Smooth muscle cell (in vitro differentiated cells): Measurements from ENCODE around the gene ATP1A4. TPM values are rescaled to one million over a fixed set of nuclear protein-coding genes. Genes with fewer than 3 reads are reported as not detected.

ENCODE experiments used
- DNase-seq: peaks from one replicate; lab custom pipeline; 2025; ENCODE audit not compliant: unreplicated experiment; lab: John Stamatoyannopoulos, UW
- H2AFZ ChIP-seq: fragments of 200-600 bp; sonication (generic); 2 replicates; pipeline ENCODE4 v1.6.0; 2016; ENCODE audit warnings: antibody characterized with exemption, low read depth, mild to moderate bottlenecking
- H3F3A ChIP-seq: fragments of 200-600 bp; sonication (generic); 2 replicates; pipeline ENCODE4 v1.6.0; 2017; ENCODE audit warnings: antibody characterized with exemption, low read depth
- H3K27ac ChIP-seq: fragments of 200-600 bp; sonication (generic); 2 replicates; pipeline ENCODE4 v1.5.1; 2016; ENCODE audit warnings: low read depth, mild to moderate bottlenecking
- H3K27me3 ChIP-seq: fragments of 200-600 bp; sonication (generic); 2 replicates; pipeline ENCODE4 v1.6.1; 2016; ENCODE audit warnings: low read depth, mild to moderate bottlenecking
- H3K36me3 ChIP-seq: fragments of 200-600 bp; sonication (generic); 2 replicates; pipeline ENCODE4 v1.5.1; 2016; ENCODE audit warnings: low read depth
- H3K4me1 ChIP-seq: fragments of 200-600 bp; sonication (generic); 2 replicates; pipeline ENCODE4 v1.5.1; 2016; ENCODE audit warnings: low read depth
- H3K4me2 ChIP-seq: fragments of 200-600 bp; sonication (generic); 2 replicates; pipeline ENCODE4 v1.6.0; 2016; ENCODE audit warnings: mild to moderate bottlenecking
- H3K4me3 ChIP-seq: fragments of 200-600 bp; sonication (generic); 2 replicates; pipeline ENCODE4 v1.5.1; 2016; ENCODE audit warnings: mild to moderate bottlenecking
- H3K79me2 ChIP-seq: fragments of 200-600 bp; sonication (generic); 2 replicates; pipeline ENCODE4 v1.6.0; 2016; ENCODE audit warnings: low read depth, mild to moderate bottlenecking
- H3K9ac ChIP-seq: fragments of 200-600 bp; sonication (generic); 2 replicates; pipeline ENCODE4 v1.6.0; 2016; ENCODE audit warnings: low read depth
- H3K9me3 ChIP-seq: fragments of 200-600 bp; sonication (generic); replicated peaks from 2 replicates; pipeline ENCODE4 v1.5.1; 2016; ENCODE audit warnings: low read depth
- H4K20me1 ChIP-seq: fragments of 200-600 bp; sonication (generic); 2 replicates; pipeline ENCODE4 v1.6.0; 2016; ENCODE audit warnings: low read depth
- CTCF ChIP-seq: fragments of 200-600 bp; sonication (generic); IDR thresholded peaks from 2 replicates; pipeline ENCODE4 v1.5.1; 2017; ENCODE audit warnings: borderline replicate concordance, mild to moderate bottlenecking, antibody characterized with exemption; ENCODE audit not compliant: insufficient read depth, poor library complexity, severe bottlenecking
- WGBS: methylation state at CpG from one replicate; pipeline ENCODE4 v1.1.7; 2016; ENCODE audit warnings: low lambda C conversion rate; 5-methylcytosine and 5-hydroxymethylcytosine counted together
- polyA plus RNA-seq: library from polyadenylated mRNA; unstranded; fragments of >200 nt; fragmentation: Nextera tagmentation; extraction: Ambion mirVana; gene quantifications from 2 replicates; pipeline ENCODE4 v1.2.1, GENCODE V29; 2016
- total RNA-seq: library from RNA; depleted of rRNA; stranded (reverse); fragments of >200 nt; gene quantifications from 2 replicates; pipeline ENCODE4 v1.2.3, GENCODE V29; 2014

The ATP1A4 gene
- total and polyA plus RNA-seq, 2 experiments from 2014 or later: not detected

- peak overlapping the region; percentile 40 for H3K4me2 ChIP-seq
Observed at GRCh38 chr1:160193091-160193819, 41.9 kb downstream of the ATP1A4 start.

GRCh38 chr1:160193832-160194736 lies 42.7 kb downstream of the ATP1A4 start:
- Histone ChIP-seq H3K9me3 (no peaks in the 10 kb centered on the region), H3K4me2 (no peak overlapping the region), H3K27me3 (peaks cover 8% of the 10 kb centered on the region), H3F3A (no peaks in the 10 kb centered on the region), H2AFZ (no peak overlapping the region), H3K4me3 (no peak overlapping the region), H3K4me1 (peaks cover 10% of the 10 kb centered on the region), H3K9ac (no peak overlapping the region), H4K20me1 (no peaks in the 10 kb centered on the region), H3K36me3 (no peaks in the 10 kb centered on the region), H3K27ac (no peak overlapping the region), H3K79me2 (no peaks in the 10 kb centered on the region)
- no peak for DNase-seq
- TF ChIP-seq CTCF: no peak
- WGBS: 83% methylated on average over 8 of the region's 9 CpGs

More at GRCh38 chr1:160193091-160193819, 41.9 kb downstream of the ATP1A4 start:
- peak; percentile 66 for DNase-seq
- Histone ChIP-seq H4K20me1 (no peaks in the 10 kb centered on the region), H3F3A (no peaks in the 10 kb centered on the region), H3K27ac (peak overlapping the region; percentile 5), H3K4me3 (no peak overlapping the region), H2AFZ (no peak overlapping the region), H3K79me2 (no peaks in the 10 kb centered on the region), H3K4me1 (peaks cover 10% of the 10 kb centered on the region), H3K9me3 (no peaks in the 10 kb centered on the region), H3K27me3 (peaks cover 8% of the 10 kb centered on the region), H3K9ac (peak overlapping the region; percentile 18), H3K36me3 (no peaks in the 10 kb centered on the region)
- peak; percentile 83 for TF ChIP-seq CTCF
- 34% methylated on average over 16 of the region's 16 CpGs for WGBS

- no peak for TF ChIP-seq CTCF
- Histone ChIP-seq H3K4me1 (peaks cover 10% of the 10 kb centered on the region), H3K9ac (no peak overlapping the region), H3K36me3 (no peaks in the 10 kb centered on the region), H3K79me2 (no peaks in the 10 kb centered on the region), H3K4me2 (no peak overlapping the region), H3K27ac (no peak overlapping the region), H3K27me3 (peaks cover 8% of the 10 kb centered on the region), H2AFZ (no peak overlapping the region), H3F3A (no peaks in the 10 kb centered on the region), H4K20me1 (no peaks in the 10 kb centered on the region), H3K9me3 (no peaks in the 10 kb centered on the region), H3K4me3 (no peak overlapping the region)
- no peak for DNase-seq
- WGBS: 90% methylated on average over 2 of the region's 2 CpGs
Observed at GRCh38 chr1:160194737-160195059, 43.3 kb downstream of the ATP1A4 start.
